NCI-H2227 (cell line): Measurements from ENCODE around the gene NFIC.
"Not testable (repeated sequence)": the region's sequence is repeated elsewhere in the genome, so short reads cannot be mapped to it uniquely, and the experiment has no call there.

ENCODE experiments used
- DNase-seq: peaks from one replicate; lab custom pipeline; 2025; ENCODE audit not compliant: unreplicated experiment; lab: John Stamatoyannopoulos, UW

Gene NFIC

GRCh38 chr19:3336680-3337523 lies 29.5 kb upstream of the NFIC start:
- no peak for DNase-seq

GRCh38 chr19:3338541-3339181 lies 27.7 kb upstream of the NFIC start:
- DNase-seq: no peak

GRCh38 chr19:3340340-3340739 lies 26.0 kb upstream of the NFIC start:
- no peak for DNase-seq

- no peak for DNase-seq
Measured at GRCh38 chr19:3342246-3342645, 24.1 kb upstream of the NFIC start.

- DNase-seq: not testable (repeated sequence)
Measured at GRCh38 chr19:3342962-3343361, 23.4 kb upstream of the NFIC start.

GRCh38 chr19:3343619-3344502 lies 22.5 kb upstream of the NFIC start:
- DNase-seq: no peak

GRCh38 chr19:3344608-3345598 lies 21.5 kb upstream of the NFIC start:
- DNase-seq: no peak

GRCh38 chr19:3345850-3346460 lies 20.4 kb upstream of the NFIC start:
- no peak for DNase-seq

GRCh38 chr19:3346677-3347353 lies 19.6 kb upstream of the NFIC start:
- no peak for DNase-seq

- no peak for DNase-seq
Measured at GRCh38 chr19:3348042-3348441, 18.3 kb upstream of the NFIC start.

GRCh38 chr19:3348469-3348868 lies 17.9 kb upstream of the NFIC start:
- DNase-seq: not testable (repeated sequence)

GRCh38 chr19:3350014-3350663 lies 16.2 kb upstream of the NFIC start:
- DNase-seq: no peak

- DNase-seq: no peak
Measured at GRCh38 chr19:3351702-3352447, 14.5 kb upstream of the NFIC start.

- no peak for DNase-seq
Measured at GRCh38 chr19:3353493-3353892, 12.9 kb upstream of the NFIC start.

GRCh38 chr19:3356805-3357204 lies 9.6 kb upstream of the NFIC start:
- DNase-seq: no peak

GRCh38 chr19:3357271-3357991 lies 9.0 kb upstream of the NFIC start:
- DNase-seq: no peak

GRCh38 chr19:3357992-3358688 lies 8.2 kb upstream of the NFIC start:
- no peak for DNase-seq
